Trophoblast cell (in vitro differentiated cells and primary cell): ENCODE data around the gene SHPK.
A peak's percentile ranks its signal among the peaks of the same experiment; 100 is the strongest.

ENCODE experiments used
- DNase-seq, 2 donors: peaks; one replicate each; pipeline ENCODE4 v3.0.0-alpha.2; 2016
- H2AFZ ChIP-seq: 2 replicates; pipeline ENCODE4 v1.6.1; 2013; ENCODE audit warnings: low read length, moderate library complexity, mild to moderate bottlenecking; ENCODE audit not compliant: insufficient read depth, poor library complexity
- H2AK5ac ChIP-seq: 2 replicates; pipeline ENCODE4 v1.6.1; 2013; ENCODE audit warnings: mild to moderate bottlenecking, low read length
- H2BK120ac ChIP-seq: 2 replicates; pipeline ENCODE4 v1.6.1; 2013; ENCODE audit warnings: low read length, mild to moderate bottlenecking, moderate library complexity; ENCODE audit not compliant: insufficient read depth, poor library complexity
- H2BK12ac ChIP-seq: 2 replicates; pipeline ENCODE4 v1.6.1; 2013; ENCODE audit warnings: mild to moderate bottlenecking, low read length, moderate library complexity
- H2BK5ac ChIP-seq: 2 replicates; pipeline ENCODE4 v1.6.1; 2013; ENCODE audit warnings: low read length, low read depth, moderate library complexity, mild to moderate bottlenecking; ENCODE audit not compliant: poor library complexity
- H3K14ac ChIP-seq: 2 replicates; pipeline ENCODE4 v1.6.1; 2013; ENCODE audit warnings: mild to moderate bottlenecking, low read length
- H3K18ac ChIP-seq: 2 replicates; pipeline ENCODE4 v1.6.1; 2013; ENCODE audit warnings: mild to moderate bottlenecking, low read length
- H3K23ac ChIP-seq: 2 replicates; pipeline ENCODE4 v1.6.1; 2013; ENCODE audit warnings: low read length
- H3K27ac ChIP-seq: 2 replicates; pipeline ENCODE4 v1.5.1; 2013; ENCODE audit warnings: low read depth, mild to moderate bottlenecking, inconsistent platforms, low read length, moderate library complexity
- H3K27me3 ChIP-seq: 2 replicates; pipeline ENCODE4 v1.6.1; 2013; ENCODE audit warnings: inconsistent platforms, mild to moderate bottlenecking, low read length, moderate library complexity; ENCODE audit not compliant: insufficient read depth
- H3K36me3 ChIP-seq, 2 experiments: 1 replicate in 1 of 2; 2 replicates in 1 of 2; pipeline ENCODE4 v1.6.1; 2013; ENCODE audit warnings: low read length in 2 of 2, mild to moderate bottlenecking in 2 of 2, moderate library complexity in 1 of 2; ENCODE audit not compliant: insufficient read depth in 2 of 2, control insufficient read depth in 1 of 2
- H3K4ac ChIP-seq: 2 replicates; pipeline ENCODE4 v1.6.1; 2013; ENCODE audit warnings: low read depth, mild to moderate bottlenecking, low read length, moderate library complexity
- H3K4me1 ChIP-seq, 2 experiments: 1 replicate in 1 of 2; 2 replicates in 1 of 2; pipeline ENCODE4 v1.6.1; 2013; ENCODE audit warnings: low read length in 2 of 2, mild to moderate bottlenecking in 2 of 2, moderate library complexity in 1 of 2; ENCODE audit not compliant: insufficient read depth in 2 of 2, control insufficient read depth in 1 of 2
- H3K4me2 ChIP-seq: 2 replicates; pipeline ENCODE4 v1.6.1; 2013; ENCODE audit warnings: inconsistent platforms, mild to moderate bottlenecking, low read length, moderate library complexity
- H3K4me3 ChIP-seq: 2 replicates; pipeline ENCODE4 v1.5.1; 2013; ENCODE audit warnings: mild to moderate bottlenecking, low read depth, low read length, inconsistent platforms
- H3K79me1 ChIP-seq: one replicate; pipeline ENCODE4 v1.6.1; 2013; ENCODE audit warnings: low read length
- H3K79me2 ChIP-seq: 2 replicates; pipeline ENCODE4 v1.6.1; 2013; ENCODE audit warnings: low read length, mild to moderate bottlenecking; ENCODE audit not compliant: control insufficient read depth, insufficient read depth, poor library complexity
- H3K9ac ChIP-seq: 2 replicates; pipeline ENCODE4 v1.6.1; 2013; ENCODE audit warnings: mild to moderate bottlenecking, low read length
- H3K9me3 ChIP-seq: 2 replicates; pipeline ENCODE4 v1.6.1; 2013; ENCODE audit warnings: low read depth, mild to moderate bottlenecking, control low read depth, inconsistent platforms, low read length; ENCODE audit not compliant: insufficient read depth
- H4K12ac ChIP-seq: 2 replicates; pipeline ENCODE4 v1.6.1; 2013; ENCODE audit warnings: low read depth, mild to moderate bottlenecking, low read length, moderate library complexity
- H4K8ac ChIP-seq: 2 replicates; pipeline ENCODE4 v1.6.1; 2013; ENCODE audit warnings: low read depth, mild to moderate bottlenecking, low read length, moderate library complexity
- H4K91ac ChIP-seq: one replicate; pipeline ENCODE4 v1.6.1; 2013; ENCODE audit warnings: low read depth, mild to moderate bottlenecking, low read length, moderate library complexity
- WGBS: extraction: QIAGEN DNeasy Blood & Tissue Kit; methylation state at CpG from one replicate; pipeline ENCODE4 v1.1.7; 2013; ENCODE audit warnings: missing lambda C conversion rate; ENCODE audit not compliant: insufficient read length, insufficient coverage; ENCODE audit errors: extremely low coverage; 5-methylcytosine and 5-hydroxymethylcytosine counted together

SHPK gene

GRCh38 chr17:3656353-3656752 is 20.3 kb upstream of the SHPK start:
- Histone ChIP-seq H3K4me2 (no peak overlapping the region), H2AK5ac (no peak overlapping the region), H4K91ac (no peak overlapping the region), H3K14ac (no peak overlapping the region), H3K27me3 (no peaks in the 10 kb centered on the region), H2BK120ac (no peak overlapping the region), H3K4me3 (no peak overlapping the region), H3K9ac (no peak overlapping the region), H3K18ac (no peak overlapping the region), H2BK12ac (no peak overlapping the region), H3K4me1 (peaks cover 0 to 7% of the 10 kb centered on the region in 2 experiments), H4K8ac (no peak overlapping the region), H2BK5ac (no peak overlapping the region), H3K27ac (no peak overlapping the region), H3K9me3 (no peaks in the 10 kb centered on the region), H3K79me1 (no peaks in the 10 kb centered on the region), H4K12ac (no peak overlapping the region), H3K4ac (no peak overlapping the region), H3K79me2 (no peaks in the 10 kb centered on the region), H3K23ac (no peak overlapping the region), H3K36me3 (peaks cover 11 to 15% of the 10 kb centered on the region in 2 experiments), H2AFZ (no peak overlapping the region)
- no peak for DNase-seq
- WGBS, result no CpG with 5 or more reads among the region's 16 CpGs

DNA sequence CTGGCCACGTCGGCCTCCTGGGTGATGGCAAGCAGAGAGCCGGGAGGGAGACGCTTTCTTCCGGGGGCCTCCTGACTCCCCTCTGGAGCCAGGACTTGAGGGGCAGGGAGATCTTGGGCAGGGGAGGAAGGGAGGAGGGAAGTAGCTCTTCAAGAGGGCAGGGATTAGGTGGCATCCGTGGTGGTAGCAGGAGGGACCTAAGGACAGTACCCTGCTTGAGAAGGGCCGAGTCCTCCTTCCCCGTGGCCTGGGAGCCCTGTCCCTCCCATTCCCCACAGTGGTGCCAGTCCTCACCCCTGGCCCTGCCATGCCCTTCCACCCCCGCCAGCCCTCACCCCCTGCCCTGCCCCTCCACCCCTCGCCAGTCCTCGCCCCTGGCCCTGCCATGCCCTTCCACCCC is 19.7 kb upstream of the SHPK start:
- H2AK5ac ChIP-seq, result no peak overlapping the region
- no peak for DNase-seq
- H3K18ac ChIP-seq, result no peak overlapping the region
- H3K4me3 ChIP-seq, result no peak overlapping the region
- H3K79me2 ChIP-seq, result no peaks in the 10 kb centered on the region
- H3K9ac ChIP-seq, result no peak overlapping the region
- H3K9me3 ChIP-seq, result no peaks in the 10 kb centered on the region
- peaks cover 13 to 15% of the 10 kb centered on the region in 2 experiments for H3K36me3 ChIP-seq
- H3K4me1 ChIP-seq, result peaks cover 0 to 7% of the 10 kb centered on the region in 2 experiments
- H3K4ac ChIP-seq, result no peak overlapping the region
- no peak overlapping the region for H4K12ac ChIP-seq
- no CpG with 5 or more reads among the region's 11 CpGs for WGBS
- no peak overlapping the region for H2BK5ac ChIP-seq
- H4K8ac ChIP-seq, result no peak overlapping the region
- H3K23ac ChIP-seq, result no peak overlapping the region
- no peak overlapping the region for H3K4me2 ChIP-seq
- H2AFZ ChIP-seq, result no peak overlapping the region
- no peak overlapping the region for H3K27ac ChIP-seq
- no peak overlapping the region for H4K91ac ChIP-seq
- no peak overlapping the region for H3K14ac ChIP-seq
- H3K79me1 ChIP-seq, result no peaks in the 10 kb centered on the region
- no peaks in the 10 kb centered on the region for H3K27me3 ChIP-seq
- H2BK120ac ChIP-seq, result no peak overlapping the region
- no peak overlapping the region for H2BK12ac ChIP-seq

DNA sequence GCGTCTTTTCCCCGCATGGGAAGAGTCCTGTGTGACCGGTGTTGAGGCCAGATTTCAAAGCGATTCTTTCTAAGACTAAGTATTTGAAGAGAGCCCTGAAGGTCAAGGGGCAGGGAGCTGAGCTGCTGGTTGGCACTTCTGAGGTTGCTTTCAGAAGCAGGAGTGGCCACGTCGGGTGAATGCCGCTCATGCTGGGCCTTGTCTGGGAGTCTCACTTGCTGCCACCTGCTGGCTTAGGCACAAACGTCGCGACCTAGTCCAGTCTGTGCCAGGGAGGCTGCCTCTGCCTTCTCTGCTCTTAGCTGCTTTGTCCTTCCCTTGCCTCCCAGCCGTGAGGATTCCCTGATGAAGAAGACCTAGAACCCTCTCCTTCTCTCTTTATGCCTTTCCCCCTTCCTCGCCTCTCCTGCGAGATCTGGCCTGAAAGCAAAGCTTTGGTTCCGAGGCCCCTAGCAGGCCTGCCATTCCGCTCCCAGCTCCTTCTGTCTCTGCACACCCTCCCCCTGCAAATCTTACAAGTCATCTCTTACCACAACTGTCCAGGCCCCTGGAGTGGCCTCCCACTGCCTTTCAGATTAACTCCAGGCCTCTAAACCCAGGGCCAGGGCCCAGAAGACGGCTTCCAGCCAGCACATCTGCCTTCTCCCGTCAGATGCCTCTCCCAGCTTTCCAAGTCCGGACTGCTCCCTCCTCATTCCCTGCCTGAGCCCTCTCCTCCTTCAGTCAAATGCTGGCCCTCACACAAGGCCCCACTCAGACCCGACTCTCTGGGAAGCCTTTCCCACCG is 11.9 kb upstream of the SHPK start:
- Histone ChIP-seq H3K4me3 (no peak overlapping the region), H3K4me1 (no peaks in the 10 kb centered on the region), H3K27me3 (no peaks in the 10 kb centered on the region), H3K27ac (no peak overlapping the region), H3K4me2 (no peak overlapping the region), H3K79me1 (no peaks in the 10 kb centered on the region), H3K14ac (no peak overlapping the region), H3K79me2 (no peaks in the 10 kb centered on the region), H3K9ac (no peak overlapping the region), H3K23ac (no peak overlapping the region), H3K18ac (no peak overlapping the region), H4K12ac (no peak overlapping the region), H2BK12ac (no peak overlapping the region), H3K36me3 (peaks cover 21 to 25% of the 10 kb centered on the region in 2 experiments), H3K9me3 (no peaks in the 10 kb centered on the region), H3K4ac (no peak overlapping the region), H2BK5ac (no peak overlapping the region), H2BK120ac (no peak overlapping the region), H2AK5ac (no peak overlapping the region), H4K8ac (no peak overlapping the region), H4K91ac (no peak overlapping the region), H2AFZ (no peak overlapping the region)
- peak; percentile 60 to 81 for DNase-seq
- no CpG with 5 or more reads among the region's 20 CpGs for WGBS

- no peak overlapping the region for H2BK120ac ChIP-seq
- H4K12ac ChIP-seq, result no peak overlapping the region
- H3K79me2 ChIP-seq, result no peaks in the 10 kb centered on the region
- WGBS, result no CpG with 5 or more reads among the region's 12 CpGs
- DNase-seq, result no peak
- no peak overlapping the region for H3K4me2 ChIP-seq
- no peak overlapping the region for H2BK12ac ChIP-seq
- no peak overlapping the region for H4K8ac ChIP-seq
- H3K4ac ChIP-seq, result no peak overlapping the region
- H2AFZ ChIP-seq, result no peak overlapping the region
- no peak overlapping the region for H3K4me3 ChIP-seq
- H3K27ac ChIP-seq, result no peak overlapping the region
- H3K9ac ChIP-seq, result no peak overlapping the region
- H2BK5ac ChIP-seq, result no peak overlapping the region
- H3K4me1 ChIP-seq, result no peaks in the 10 kb centered on the region
- no peaks in the 10 kb centered on the region for H3K9me3 ChIP-seq
- no peak overlapping the region for H3K23ac ChIP-seq
- H3K36me3 ChIP-seq, result peaks cover 21 to 25% of the 10 kb centered on the region in 2 experiments
- H3K18ac ChIP-seq, result no peak overlapping the region
- no peak overlapping the region for H3K14ac ChIP-seq
- no peaks in the 10 kb centered on the region for H3K79me1 ChIP-seq
- H2AK5ac ChIP-seq, result no peak overlapping the region
- no peak overlapping the region for H4K91ac ChIP-seq
- no peaks in the 10 kb centered on the region for H3K27me3 ChIP-seq
Measured at GRCh38 chr17:3647251-3647650, 11.2 kb upstream of the SHPK start.
